Hematopoietic multipotent progenitor cell (in vitro differentiated cells): ENCODE data around the gene TSKU. TPM values are rescaled to one million over a fixed set of nuclear protein-coding genes. Genes with fewer than 3 reads are reported as not detected.

ENCODE experiments used
- DNase-seq, 3 donors: peaks; one replicate each; pipeline ENCODE4 v3.0.0-alpha.2; 2011 to 2015; ENCODE audit warnings: low read depth in 2 of 3, low spot score in 2 of 3
- total RNA-seq: library from RNA; depleted of rRNA; stranded (reverse); fragments of >200 nt; gene quantifications from one replicate; pipeline ENCODE4 v1.2.3, GENCODE V29; 2012

TSKU gene
- total RNA-seq, 1 donor, result 0.27 TPM

DNA sequence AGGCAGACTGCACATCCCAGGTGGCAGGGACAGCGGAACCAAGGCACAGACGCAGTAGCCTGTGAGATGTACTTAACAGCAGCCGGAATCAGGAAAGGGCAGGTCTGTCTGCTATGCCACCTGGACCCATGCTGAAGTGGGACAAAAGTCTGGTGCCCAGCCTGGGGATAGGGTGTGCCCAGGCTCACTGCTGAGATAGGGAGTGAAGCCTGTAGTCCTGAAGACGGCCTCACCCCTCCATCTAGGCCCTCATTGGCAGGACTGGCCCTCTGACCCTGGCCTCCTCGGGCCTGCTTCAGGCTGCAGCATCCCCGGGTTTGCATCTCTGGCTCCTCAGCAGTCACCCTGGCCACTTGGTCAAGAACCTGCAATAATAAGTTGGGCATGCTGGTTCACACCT is 32.4 kb upstream of the TSKU start:
- DNase-seq, result no peak

DNA sequence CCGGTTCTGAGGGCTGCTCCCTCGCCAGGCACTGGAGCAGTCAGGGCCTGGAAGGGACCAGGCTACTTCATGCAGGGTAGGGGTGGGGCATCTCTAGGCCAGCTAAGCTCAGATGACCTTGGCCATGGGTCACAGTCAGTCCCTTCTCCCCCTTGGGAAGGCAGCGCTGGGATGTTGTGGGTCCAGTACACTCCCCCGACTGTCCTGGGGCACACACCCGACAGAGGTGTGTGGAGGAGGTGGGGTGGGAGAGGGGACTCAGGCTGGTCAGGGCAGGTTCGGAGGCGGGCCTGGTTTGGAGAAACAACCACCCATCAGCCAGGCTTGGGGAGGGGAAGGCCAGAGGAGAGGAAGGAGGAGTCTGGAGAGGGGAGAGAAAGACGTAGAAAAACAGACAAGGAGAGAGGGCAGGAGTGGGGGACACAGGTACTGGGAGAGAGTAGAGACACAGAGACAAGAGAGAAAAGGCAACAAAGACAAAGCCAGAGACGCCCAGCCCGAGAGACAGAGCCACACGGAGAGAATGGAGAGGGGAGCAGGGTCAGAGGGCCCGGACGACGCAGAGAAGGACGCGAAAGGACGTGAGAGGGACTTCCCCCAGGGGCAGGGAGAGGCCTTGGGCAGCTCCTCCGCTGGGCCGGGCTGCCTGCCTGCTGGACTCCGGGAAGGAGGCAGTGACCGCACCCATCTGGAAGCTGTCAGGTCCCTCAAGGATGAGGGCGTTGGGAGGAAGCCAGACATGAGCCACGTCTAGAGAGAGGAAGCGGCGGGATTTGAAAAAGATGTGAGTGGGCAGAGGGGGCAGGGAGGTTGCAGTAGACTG is 30.6 kb upstream of the TSKU start:
- DNase-seq, result no peak

DNA sequence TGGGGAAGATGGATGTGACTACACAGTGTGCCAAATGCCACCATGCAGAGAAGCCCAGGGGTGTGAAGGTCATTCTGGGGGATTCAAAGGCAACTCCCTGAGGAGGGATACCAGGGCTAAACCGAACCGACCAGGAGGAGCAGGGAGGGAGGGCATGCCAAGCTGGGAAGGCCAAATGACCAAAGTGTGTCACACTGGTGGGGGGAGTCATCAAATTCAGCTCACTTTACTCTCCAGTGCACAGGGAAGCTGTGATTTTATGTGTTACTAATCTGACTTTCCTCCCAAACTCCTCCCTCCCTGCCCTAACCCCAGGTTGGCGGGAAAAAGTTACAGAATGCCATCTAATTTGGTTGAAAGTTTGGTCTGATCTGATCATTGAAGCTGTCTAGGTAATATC is 29.7 kb upstream of the TSKU start:
- DNase-seq, result no peak

DNA sequence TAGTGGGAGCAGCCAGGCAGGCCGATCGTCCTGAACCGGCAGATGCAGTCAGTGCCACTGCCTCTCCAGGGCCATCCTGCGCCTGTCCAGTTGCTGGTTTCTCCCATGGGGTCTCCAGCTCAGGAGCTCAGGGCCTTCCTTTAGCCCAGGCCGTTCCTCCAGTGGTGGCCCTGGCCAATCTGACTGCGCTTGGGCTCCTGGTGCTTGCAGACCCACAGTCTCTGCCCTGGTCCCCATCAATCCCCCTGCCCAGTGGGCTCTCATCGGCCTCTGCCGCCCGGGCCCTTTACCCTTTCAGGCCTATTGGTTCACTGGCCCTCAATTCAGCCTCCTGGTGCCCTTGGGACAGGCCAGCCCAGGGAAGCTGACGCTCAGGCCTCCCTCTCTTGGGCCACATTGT is 29.2 kb upstream of the TSKU start:
- no peak for DNase-seq

DNA sequence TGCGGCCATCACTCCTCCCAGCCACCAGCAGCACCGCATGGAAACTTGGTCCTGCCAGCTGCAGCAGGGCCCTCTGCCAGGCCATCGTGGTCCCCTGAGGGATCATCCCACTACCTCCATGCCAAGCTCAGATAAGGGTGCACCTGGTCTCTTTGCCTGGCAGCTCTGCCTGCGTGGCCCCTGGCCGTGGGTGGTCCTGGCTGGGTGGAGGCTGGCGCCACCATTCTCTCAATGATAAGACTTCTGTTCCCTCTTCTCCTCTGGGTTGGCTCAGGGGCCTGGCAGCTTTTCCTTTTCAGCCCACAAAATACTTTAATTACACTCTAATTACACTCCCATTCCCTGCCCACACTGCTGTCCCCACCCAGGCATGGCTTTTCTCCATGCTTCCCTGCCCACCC is 26.8 kb upstream of the TSKU start:
- DNase-seq, result no peak

DNA sequence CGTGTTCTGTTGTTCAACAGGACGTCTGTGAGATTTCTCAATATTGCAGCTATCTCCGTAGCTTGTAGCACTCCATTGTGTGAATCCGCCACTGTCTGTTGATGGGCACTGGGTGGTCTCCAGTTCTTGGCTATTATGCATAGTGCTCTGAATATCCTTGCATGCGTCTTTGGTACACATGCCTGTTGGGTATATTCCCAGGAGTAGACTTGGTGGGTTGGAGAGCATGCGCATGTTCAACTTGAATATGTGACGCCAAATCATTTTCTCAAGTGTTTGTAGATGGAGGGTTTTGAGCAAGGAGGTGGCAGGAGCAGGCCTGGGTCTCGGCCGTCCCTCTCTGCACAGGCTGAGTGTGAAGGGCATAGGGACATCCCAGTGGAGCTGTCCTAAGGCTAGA is 24.8 kb upstream of the TSKU start:
- DNase-seq, result no peak

DNA sequence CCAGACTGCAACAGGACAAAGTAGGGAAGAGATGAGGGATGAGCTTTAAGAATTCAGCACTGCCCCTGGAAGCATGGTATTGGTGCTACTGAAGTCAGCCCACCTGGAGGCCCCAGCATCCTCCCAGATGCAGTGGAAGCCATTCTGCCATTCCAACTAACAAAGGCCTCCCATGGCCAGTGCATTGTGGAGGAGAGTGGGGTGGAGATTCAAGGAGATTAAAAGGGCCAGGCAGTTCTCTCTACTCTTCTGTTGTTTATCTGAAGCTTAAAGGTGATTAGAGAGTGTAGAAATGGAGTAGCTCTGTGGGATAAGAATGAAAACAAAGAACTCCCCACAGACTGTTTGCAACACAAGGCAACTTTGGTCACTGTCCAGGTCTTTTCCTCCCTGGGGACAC is 24.1 kb upstream of the TSKU start:
- no peak for DNase-seq

DNA sequence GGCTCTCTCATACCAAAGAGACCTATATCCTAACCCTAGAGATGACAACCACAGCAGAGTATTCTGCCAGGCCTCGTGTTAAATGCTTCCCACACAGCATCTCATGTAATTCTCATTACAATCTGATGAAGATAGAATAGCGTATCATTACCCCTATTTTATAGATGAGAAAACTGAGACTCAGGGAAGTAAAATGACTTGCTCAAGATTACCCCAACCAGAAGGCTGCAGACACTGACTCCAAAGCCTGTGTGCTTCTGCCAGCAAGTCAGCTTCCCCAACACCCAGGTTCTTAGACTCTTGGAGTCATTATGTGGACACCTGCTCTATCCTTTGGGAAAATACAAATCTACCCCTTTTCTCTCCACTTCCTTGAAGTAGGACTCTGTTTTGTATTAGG is 23.6 kb upstream of the TSKU start:
- no peak for DNase-seq

DNA sequence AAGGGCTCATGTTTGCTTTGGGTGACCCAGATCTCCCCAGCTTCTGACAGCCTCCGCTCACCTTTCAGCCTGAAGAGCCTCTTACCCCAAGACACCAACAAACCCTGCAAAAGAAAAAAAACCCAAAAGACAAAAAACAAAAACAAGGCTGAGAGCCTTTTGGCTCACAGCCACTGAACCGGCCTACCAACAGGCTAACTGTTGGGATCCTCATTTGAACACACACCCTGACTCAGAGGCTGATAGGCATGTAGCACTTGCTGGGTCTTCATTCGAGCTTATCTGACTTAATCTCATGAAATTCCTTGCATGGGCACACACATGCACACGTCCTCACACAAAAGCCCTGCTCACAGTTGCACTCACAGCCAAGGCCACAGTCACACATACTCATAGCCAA is 22.9 kb upstream of the TSKU start:
- DNase-seq, result no peak

DNA sequence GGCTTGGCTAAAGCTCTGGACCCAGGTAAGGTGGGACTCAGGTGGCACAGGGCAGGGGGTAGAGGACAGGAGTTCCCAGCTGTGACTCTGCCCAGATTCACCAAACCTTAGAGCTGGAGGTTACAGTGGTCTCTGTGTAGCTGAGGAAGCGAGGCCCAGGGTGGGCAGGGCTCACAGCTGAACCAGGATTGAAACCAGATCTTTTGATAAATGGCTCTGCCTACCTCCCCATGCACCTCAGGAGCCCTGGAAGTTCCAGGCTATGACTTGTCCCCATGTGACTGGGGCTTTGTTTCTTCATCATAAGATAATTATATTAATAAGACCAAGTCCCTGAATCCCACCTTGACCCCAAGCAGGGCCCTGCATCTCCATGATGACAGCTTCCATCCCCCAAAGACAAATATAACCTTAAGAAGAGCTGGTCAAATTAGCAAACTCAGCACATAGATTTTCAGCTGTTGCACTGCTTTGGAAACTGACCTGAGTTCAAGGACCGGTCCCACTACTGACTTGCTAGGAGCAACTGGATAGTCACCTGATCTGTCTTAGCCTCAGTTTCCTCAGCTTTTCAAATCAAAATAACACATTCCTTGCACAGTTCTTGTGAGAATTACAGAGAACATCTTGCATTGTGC is 21.3 kb upstream of the TSKU start:
- DNase-seq, result no peak

DNA sequence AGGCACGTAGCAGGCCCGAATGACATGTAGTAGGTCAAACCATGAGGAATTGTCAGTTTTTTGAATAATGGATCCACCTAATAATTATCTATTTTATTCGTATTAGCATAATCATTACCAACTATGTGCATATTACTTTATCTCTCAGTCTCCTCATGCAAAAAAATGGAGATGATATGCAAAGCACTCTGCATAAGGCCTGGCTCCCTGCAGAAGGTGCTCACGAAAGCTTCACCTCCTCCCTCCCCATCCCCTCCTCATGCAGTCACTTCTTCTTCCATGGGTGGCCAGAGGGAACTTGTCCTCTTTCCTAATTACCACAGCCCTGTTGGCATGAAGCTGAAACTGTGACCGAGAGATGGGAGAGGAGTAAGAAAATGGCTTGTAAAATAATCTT is 20.8 kb upstream of the TSKU start:
- DNase-seq, result no peak

DNA sequence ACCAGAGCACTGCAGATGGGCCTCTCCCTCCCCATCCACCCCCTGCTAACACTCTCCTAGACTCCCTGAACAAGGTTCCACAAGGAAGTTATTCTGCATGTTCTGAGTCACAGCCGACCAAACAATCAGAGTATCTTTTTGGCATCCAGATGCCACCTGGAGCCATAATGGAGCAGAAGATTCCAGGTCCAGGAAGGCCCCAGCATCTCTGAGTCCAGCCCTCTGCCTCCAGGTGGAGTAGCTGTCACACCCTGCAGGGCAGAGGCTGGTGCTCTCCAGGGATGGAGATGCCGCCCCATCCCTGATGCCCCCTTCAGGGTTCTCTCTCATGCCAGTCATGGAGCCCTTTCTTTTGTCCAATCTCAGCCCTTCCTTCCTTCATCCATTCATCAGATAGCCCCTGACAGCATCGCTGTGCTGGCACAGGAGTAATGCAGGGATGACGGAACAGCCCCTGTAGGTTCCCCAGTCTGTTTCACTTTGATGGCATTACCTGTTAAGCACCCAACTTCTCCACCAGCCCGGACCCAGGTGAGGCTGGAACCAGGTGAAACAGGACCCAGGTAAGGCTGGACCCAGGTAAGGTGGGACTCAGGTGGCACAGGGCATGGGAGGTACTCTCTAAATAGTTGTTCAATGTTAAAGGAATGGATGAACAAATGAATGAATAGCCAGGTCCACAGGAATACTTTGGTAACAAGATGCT is 20.1 kb upstream of the TSKU start:
- DNase-seq, result no peak

DNA sequence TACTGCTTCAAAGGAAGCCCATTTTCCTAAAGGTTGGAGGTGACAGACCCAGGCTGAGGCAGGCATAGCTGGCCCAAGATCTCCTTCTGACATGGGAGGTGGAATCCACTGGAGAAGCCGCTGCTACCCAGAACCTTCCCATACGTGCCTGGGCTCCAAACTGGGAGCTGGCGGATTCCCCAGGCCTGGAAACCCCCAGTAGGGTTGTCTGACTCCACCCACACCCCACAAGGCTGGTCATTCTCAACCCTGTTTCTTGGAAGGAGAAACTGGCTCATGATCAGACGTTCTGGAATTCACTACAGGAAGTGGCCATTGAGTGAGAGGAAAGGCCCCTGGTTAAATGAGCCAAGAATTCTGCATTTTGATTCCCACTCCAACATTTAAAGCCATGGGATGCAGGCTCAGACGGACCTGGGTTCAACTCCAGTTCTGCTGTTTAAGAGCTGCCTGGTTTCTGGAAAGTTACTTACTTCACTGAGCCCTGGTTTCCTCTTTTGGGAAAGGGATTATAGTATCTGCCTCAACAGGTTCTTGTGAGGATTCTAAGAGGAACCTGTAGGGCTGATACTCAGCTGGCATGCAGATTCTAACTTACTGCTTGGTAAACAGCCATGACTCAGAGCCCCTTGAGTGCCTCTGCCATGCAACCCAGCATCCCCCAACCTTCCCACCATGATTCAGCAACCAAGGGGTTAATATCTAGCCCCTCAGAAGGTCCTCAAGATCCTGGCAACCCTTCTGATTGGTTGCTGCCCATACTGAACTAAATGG is 19.4 kb upstream of the TSKU start:
- no peak for DNase-seq

DNA sequence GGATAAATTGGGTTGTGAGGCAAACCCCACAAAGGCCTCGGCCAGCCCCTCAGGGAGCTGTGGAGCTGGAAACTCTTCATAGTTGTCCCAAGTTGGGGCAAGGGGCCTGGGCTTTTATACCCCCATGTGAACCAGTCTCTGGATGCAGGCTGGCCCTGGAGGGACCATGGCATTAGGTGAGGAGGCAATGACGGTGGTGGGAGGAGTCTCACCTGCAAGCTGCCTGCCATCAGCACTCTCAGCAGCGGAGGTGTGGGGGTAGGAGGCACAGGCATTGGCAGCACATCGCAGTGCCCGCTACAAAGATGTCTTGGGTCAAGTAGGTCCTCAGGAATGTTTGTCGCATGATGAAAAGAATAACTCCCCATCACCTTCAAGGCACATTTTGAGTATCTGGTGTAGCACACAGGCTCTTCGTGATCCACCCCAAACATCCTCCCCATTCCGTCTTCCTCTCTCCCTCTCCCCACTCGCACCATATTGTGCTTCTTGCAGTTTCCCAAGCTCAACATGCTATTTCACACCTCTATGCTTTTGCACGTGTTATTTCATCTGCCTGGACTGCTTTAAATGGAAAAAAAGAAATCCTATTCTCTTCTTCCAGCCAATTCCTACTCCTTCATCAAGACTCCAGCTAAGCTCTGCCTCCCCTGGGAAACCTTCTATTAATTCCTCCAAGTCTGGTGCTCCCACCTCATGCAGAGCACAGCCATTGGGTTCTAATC is 18.1 kb upstream of the TSKU start:
- no peak for DNase-seq

DNA sequence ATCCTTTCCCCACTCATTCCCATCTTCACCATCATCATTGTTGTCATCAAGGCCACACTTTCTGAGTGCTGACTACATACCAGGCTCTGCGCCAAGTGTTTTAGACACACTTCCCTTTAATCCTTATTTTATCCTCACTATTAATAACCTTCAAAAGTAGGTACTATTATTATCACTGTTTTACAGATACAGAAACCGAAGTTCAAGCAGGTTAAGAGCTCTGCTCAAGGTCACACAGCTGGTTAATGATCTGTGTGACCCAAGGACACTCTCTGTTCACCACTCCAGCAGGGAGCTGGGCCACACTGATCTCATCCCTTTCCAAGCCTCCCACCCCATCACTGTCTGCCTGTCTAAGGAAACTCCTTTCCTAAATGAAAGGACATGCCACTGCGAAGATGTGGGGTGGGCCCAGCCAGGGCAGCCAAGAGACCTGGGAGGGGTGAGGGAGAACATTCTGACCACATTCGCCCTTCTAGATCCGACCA is 17.2 kb upstream of the TSKU start:
- DNase-seq, result no peak

DNA sequence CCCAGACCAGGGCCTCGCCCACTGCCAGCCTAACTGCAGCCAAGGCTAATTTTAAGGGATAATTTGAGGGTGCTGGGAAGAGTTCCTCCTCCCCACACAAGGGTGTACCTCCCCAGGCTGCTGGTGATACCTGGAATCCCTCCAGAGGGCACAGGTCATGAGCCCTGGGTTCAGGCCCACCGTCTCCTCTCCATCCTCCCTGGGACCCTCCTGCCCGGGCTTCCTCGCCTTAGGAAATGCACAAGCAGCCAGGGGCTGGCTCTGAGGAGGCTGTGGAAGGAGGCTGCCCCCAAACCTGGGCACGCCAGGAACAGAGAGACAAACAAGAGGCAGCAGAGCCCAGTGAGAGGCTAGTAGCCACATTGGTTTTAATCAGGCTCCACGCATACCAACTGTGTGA is 16.6 kb upstream of the TSKU start:
- no peak for DNase-seq

DNA sequence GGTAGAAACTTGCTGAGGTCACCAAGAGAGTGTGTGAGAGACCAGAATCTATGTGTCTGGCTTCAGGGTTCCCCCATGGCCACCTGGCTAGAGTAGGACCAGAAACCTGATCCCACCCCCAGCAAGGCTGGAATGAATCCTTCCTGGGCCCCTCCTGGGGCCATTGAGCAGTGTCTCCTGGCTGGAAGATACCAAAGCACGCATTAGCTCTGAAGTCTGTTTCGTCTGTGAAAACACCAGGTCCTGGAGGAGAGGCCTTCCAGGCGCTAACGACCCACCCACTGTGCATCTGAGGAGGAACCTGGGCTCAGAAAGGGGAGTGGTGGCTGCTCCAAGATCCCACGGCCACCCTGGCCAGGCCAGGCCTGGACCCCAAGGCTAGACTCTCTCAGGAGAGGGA is 15.5 kb upstream of the TSKU start:
- no peak for DNase-seq

DNA sequence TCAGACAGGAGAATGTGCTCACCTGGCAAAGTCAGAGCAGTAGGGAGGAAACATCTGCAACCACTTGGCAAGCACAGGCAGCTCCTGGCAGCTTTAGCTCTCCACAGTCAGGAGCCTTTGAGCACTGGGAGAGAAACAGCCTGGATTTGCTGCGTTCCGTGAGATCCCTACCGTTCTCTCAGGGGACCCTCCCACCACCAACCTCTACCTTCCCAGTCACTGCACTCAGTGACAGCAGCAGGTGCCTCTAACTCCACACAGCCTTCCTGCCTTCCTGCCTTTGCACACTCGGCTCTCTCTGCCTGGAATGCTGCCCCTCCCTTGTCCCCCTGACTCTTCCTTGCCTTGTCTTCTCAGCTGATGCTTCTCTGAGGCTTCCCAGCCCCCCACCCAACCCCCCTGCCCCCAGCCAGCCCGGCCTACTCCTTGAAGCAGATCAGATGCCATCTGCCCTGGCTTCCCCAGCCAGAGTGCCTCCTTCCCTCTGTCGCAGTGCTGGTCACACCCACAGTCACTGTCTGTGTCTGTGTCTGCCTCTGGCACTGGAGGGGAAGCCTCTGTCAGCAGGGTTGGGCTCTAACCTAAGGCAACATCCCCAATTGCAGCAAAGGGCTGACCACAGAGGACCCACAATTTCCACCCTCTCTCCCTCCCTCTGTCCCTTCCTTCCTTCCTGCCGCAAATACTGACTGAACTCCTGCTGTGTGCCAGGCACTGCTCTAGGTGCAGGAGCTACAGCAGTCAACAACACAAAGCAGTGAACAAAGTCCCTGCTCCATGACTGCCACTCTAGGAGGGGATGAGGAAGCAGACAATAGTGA is 14.9 kb upstream of the TSKU start:
- DNase-seq, result peak in 2 of 3 donors; percentile 53 to 76

DNA sequence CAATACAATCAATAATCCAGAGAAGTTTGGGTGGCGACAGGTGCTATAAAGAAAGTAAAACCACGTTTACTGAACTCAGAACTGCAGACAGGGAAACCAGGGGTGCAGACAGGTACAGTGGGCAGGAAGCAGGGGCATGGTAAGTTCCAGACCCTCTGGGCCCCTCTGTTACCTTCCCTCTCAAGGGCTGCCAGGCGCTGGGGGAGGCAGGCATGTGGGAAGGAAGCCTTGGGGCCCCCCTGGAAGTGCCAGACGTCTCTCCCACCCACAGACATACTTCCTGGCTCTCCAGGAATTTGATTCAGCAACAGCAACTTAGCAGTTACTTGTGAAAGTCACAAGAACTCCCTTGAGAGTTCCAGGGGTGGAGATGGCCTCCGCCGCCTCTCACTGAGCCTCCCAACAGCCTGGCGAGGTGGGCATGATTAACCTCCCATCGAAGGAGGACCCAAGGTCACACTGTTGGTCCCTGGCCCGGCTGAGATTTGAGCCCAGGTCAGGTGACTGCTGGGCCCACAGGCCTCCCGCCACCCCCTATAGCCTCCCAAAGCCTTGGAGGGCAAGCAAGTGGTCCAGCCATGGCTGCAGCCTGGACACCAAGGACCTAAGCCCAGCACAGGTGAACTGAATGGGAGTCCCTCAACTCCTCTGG is 14.1 kb upstream of the TSKU start:
- DNase-seq, result no peak
